Measurements from ENCODE around the gene TRUB1. TPM values are rescaled to one million over a fixed set of nuclear protein-coding genes. Genes with fewer than 3 reads are reported as not detected.
"Not testable (repeated sequence)": the region's sequence is repeated elsewhere in the genome, so short reads cannot be mapped to it uniquely, and the experiment has no call there.

TRUB1 gene
- total RNA-seq: 10 to 100 TPM; 15.2 to 15.3 TPM

GRCh38 chr10:114937962-114938855, at the start of gene TRUB1:
TSS of gene TRUB1 (plus strand) at chr10:114938195. CDS start at chr10:114938254, 59 bp downstream.
- DNase-seq: peak; percentile 97
- Mint-ChIP-seq H3K36me3 (ENCODE audit: low read depth) (peaks cover 14% of the 10 kb centered on the region), H3K4me3 (peak within 1 kb of the TSS; percentile 95), H3K27me3 (ENCODE audit: low read depth) (no peaks in the 10 kb centered on the region), H3K9me3 (no peaks in the 10 kb centered on the region), H3K4me1 (ENCODE audit: low read depth) (peaks cover 29% of the 10 kb centered on the region), H3K27ac (peak within 1 kb of the TSS; percentile 82)
- intact Hi-C loops (cut with micrococcal nuclease): loop anchor here (1.0 to 5.0 kb wide), 7 partner anchors 14 to 764 kb away; partner anchors contain the start of genes CCDC186 and FHIP2A
- CTCF ChIA-PET: interaction anchor here (0.6 to 1.7 kb wide), 8 partner anchors 9 to 494 kb away, joined by 3 to 4 read pairs (median 3); partner anchors contain the start of gene FHIP2A

- Mint-ChIP-seq H3K27ac (no peak overlapping the region), H3K4me1 (ENCODE audit: low read depth) (no peaks in the 10 kb centered on the region), H3K36me3 (ENCODE audit: low read depth) (no peaks in the 10 kb centered on the region), H3K27me3 (ENCODE audit: low read depth) (no peaks in the 10 kb centered on the region), H3K9me3 (no peaks in the 10 kb centered on the region), H3K4me3 (no peak overlapping the region)
- CTCF ChIA-PET: interaction anchor here (1.5 kb wide), 1 partner anchor 13 kb away, joined by 3 read pairs; no protein-coding TSS in a partner anchor
- DNase-seq: no peak
- intact Hi-C loops (cut with micrococcal nuclease): no loop called here
Observed at GRCh38 chr10:114893251-114893650, 44.7 kb upstream of the TRUB1 start.

- no peaks in the 10 kb centered on the region for H3K9me3 Mint-ChIP-seq
- no peak overlapping the region for H3K27ac Mint-ChIP-seq
- DNase-seq: no peak
- no peaks in the 10 kb centered on the region for H3K27me3 Mint-ChIP-seq (ENCODE audit: low read depth)
- H3K36me3 Mint-ChIP-seq (ENCODE audit: low read depth): no peaks in the 10 kb centered on the region
- no peak overlapping the region for H3K4me3 Mint-ChIP-seq
- no peaks in the 10 kb centered on the region for H3K4me1 Mint-ChIP-seq (ENCODE audit: low read depth)
- CTCF ChIA-PET: interaction anchor here (0.9 to 1.3 kb wide), 2 partner anchors 16 to 343 kb away, joined by 3 read pairs; no protein-coding TSS in a partner anchor
- intact Hi-C loops (cut with micrococcal nuclease): no loop called here
Observed at GRCh38 chr10:114894911-114895310, 43.1 kb upstream of the TRUB1 start.

GRCh38 chr10:114897011-114897410, 41.0 kb upstream of the TRUB1 start:
- CTCF ChIA-PET; H3K4me1 Mint-ChIP-seq (ENCODE audit: low read depth); H3K27ac Mint-ChIP-seq; H3K4me3 Mint-ChIP-seq; H3K36me3 Mint-ChIP-seq (ENCODE audit: low read depth); intact Hi-C loops (cut with micrococcal nuclease); DNase-seq; H3K9me3 Mint-ChIP-seq; H3K27me3 Mint-ChIP-seq (ENCODE audit: low read depth): not testable (repeated sequence)

GRCh38 chr10:114897593-114897992, 40.4 kb upstream of the TRUB1 start:
- H3K4me1 Mint-ChIP-seq (ENCODE audit: low read depth): no peaks in the 10 kb centered on the region
- H3K4me3 Mint-ChIP-seq: no peak overlapping the region
- H3K9me3 Mint-ChIP-seq: no peaks in the 10 kb centered on the region
- peaks cover 3% of the 10 kb centered on the region for H3K27me3 Mint-ChIP-seq (ENCODE audit: low read depth)
- no peak overlapping the region for H3K27ac Mint-ChIP-seq
- CTCF ChIA-PET: no interaction called here
- intact Hi-C loops (cut with micrococcal nuclease): no loop called here
- no peak for DNase-seq
- no peaks in the 10 kb centered on the region for H3K36me3 Mint-ChIP-seq (ENCODE audit: low read depth)

- Mint-ChIP-seq H3K4me1 (ENCODE audit: low read depth) (no peaks in the 10 kb centered on the region), H3K9me3 (no peaks in the 10 kb centered on the region), H3K27me3 (ENCODE audit: low read depth) (peaks cover 3% of the 10 kb centered on the region), H3K36me3 (ENCODE audit: low read depth) (no peaks in the 10 kb centered on the region), H3K27ac (no peak overlapping the region), H3K4me3 (no peak overlapping the region)
- CTCF ChIA-PET: no interaction called here
- intact Hi-C loops (cut with micrococcal nuclease): no loop called here
- DNase-seq: no peak
Observed at GRCh38 chr10:114899982-114900381, 38.0 kb upstream of the TRUB1 start.

GRCh38 chr10:114900658-114901057, 37.3 kb upstream of the TRUB1 start:
- DNase-seq: no peak
- Mint-ChIP-seq H3K4me1 (ENCODE audit: low read depth) (no peaks in the 10 kb centered on the region), H3K9me3 (no peaks in the 10 kb centered on the region), H3K4me3 (no peak overlapping the region), H3K27me3 (ENCODE audit: low read depth) (peaks cover 3% of the 10 kb centered on the region), H3K27ac (no peak overlapping the region), H3K36me3 (ENCODE audit: low read depth) (no peaks in the 10 kb centered on the region)
- intact Hi-C loops (cut with micrococcal nuclease): no loop called here
- CTCF ChIA-PET: interaction anchor here (0.6 kb wide), 1 partner anchor 16 kb away, joined by 3 read pairs; no protein-coding TSS in a partner anchor

GRCh38 chr10:114902151-114902550, 35.8 kb upstream of the TRUB1 start:
- H3K36me3 Mint-ChIP-seq (ENCODE audit: low read depth): no peaks in the 10 kb centered on the region
- peaks cover 3% of the 10 kb centered on the region for H3K27me3 Mint-ChIP-seq (ENCODE audit: low read depth)
- CTCF ChIA-PET: no interaction called here
- intact Hi-C loops (cut with micrococcal nuclease): no loop called here
- H3K9me3 Mint-ChIP-seq: no peaks in the 10 kb centered on the region
- H3K4me1 Mint-ChIP-seq (ENCODE audit: low read depth): no peaks in the 10 kb centered on the region
- H3K4me3 Mint-ChIP-seq: no peak overlapping the region
- H3K27ac Mint-ChIP-seq: no peak overlapping the region
- no peak for DNase-seq

GRCh38 chr10:114905450-114905849, 32.5 kb upstream of the TRUB1 start:
- Mint-ChIP-seq H3K36me3 (ENCODE audit: low read depth) (no peaks in the 10 kb centered on the region), H3K4me1 (ENCODE audit: low read depth) (no peaks in the 10 kb centered on the region), H3K4me3 (no peak overlapping the region), H3K9me3 (no peaks in the 10 kb centered on the region), H3K27ac (no peak overlapping the region), H3K27me3 (ENCODE audit: low read depth) (peaks cover 6% of the 10 kb centered on the region)
- DNase-seq: no peak
- CTCF ChIA-PET: no interaction called here
- intact Hi-C loops (cut with micrococcal nuclease): no loop called here

GRCh38 chr10:114906981-114907380, 31.0 kb upstream of the TRUB1 start:
- CTCF ChIA-PET: no interaction called here
- Mint-ChIP-seq H3K4me1 (ENCODE audit: low read depth) (no peaks in the 10 kb centered on the region), H3K36me3 (ENCODE audit: low read depth) (no peaks in the 10 kb centered on the region), H3K27ac (no peak overlapping the region), H3K9me3 (no peaks in the 10 kb centered on the region), H3K27me3 (ENCODE audit: low read depth) (peaks cover 6% of the 10 kb centered on the region), H3K4me3 (no peak overlapping the region)
- DNase-seq: no peak
- intact Hi-C loops (cut with micrococcal nuclease): no loop called here

- CTCF ChIA-PET: no interaction called here
- H3K27ac Mint-ChIP-seq: no peak overlapping the region
- no peaks in the 10 kb centered on the region for H3K36me3 Mint-ChIP-seq (ENCODE audit: low read depth)
- no peaks in the 10 kb centered on the region for H3K4me1 Mint-ChIP-seq (ENCODE audit: low read depth)
- no peaks in the 10 kb centered on the region for H3K9me3 Mint-ChIP-seq
- H3K4me3 Mint-ChIP-seq: no peak overlapping the region
- peaks cover 3% of the 10 kb centered on the region for H3K27me3 Mint-ChIP-seq (ENCODE audit: low read depth)
- DNase-seq: no peak
- intact Hi-C loops (cut with micrococcal nuclease): no loop called here
Observed at GRCh38 chr10:114908896-114909295, 29.1 kb upstream of the TRUB1 start.

GRCh38 chr10:114911052-114911711, 26.8 kb upstream of the TRUB1 start:
- H3K4me1 Mint-ChIP-seq (ENCODE audit: low read depth): no peaks in the 10 kb centered on the region
- CTCF ChIA-PET: no interaction called here
- H3K27me3 Mint-ChIP-seq (ENCODE audit: low read depth): peaks cover 3% of the 10 kb centered on the region
- no peak for DNase-seq
- H3K27ac Mint-ChIP-seq: no peak overlapping the region
- intact Hi-C loops (cut with micrococcal nuclease): no loop called here
- no peaks in the 10 kb centered on the region for H3K36me3 Mint-ChIP-seq (ENCODE audit: low read depth)
- no peak overlapping the region for H3K4me3 Mint-ChIP-seq
- H3K9me3 Mint-ChIP-seq: no peaks in the 10 kb centered on the region
